HG03571 (cell line): Measurements from ENCODE around the gene MGST3.
"Not testable (repeated sequence)": the region's sequence is repeated elsewhere in the genome, so short reads cannot be mapped to it uniquely, and the experiment has no call there.

ENCODE experiments used
- ATAC-seq: cut with Tn5 transposase; IDR thresholded peaks from one replicate; pipeline ENCODE4 v1.9.1; 2021; ENCODE audit not compliant: unreplicated experiment

Gene MGST3

DNA sequence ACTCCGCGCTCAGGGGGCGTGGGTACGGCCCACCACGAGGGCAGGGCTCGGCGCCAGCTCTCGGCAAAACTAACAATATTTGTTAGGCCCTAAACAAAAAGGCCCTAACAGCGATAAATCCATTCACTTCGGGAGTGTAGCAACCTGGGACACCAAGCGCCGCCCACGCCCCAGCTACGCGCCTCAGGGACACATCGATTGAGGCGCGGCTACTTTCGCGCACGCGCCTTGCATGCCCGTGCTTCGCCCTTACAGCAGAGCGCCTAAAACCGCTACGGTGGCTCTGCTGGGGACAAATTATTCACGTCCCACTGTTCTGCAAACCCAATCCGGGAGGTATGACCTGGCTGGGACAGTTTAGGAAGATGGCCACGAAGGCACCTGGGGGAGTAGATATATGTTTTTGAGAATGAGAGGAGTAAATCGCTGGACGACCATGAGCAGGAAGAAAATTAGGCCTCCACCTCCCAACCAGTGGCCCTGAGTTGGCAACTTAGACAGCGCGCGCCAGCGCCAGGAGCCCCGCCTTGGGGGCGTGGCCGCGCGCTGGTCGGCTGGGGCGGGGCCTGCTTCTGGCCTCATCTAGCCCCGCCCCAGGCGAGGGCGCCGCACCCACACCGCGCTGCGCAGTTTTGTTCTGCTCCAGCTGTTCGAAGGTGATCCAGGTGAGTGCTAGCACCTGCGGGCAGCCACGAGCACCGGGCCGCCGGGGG, at the start of gene MGST3:
Gene MGST3 (plus strand): TSS at position 606 of the 713 bp plus-strand sequence. CDS start 18,614 bp downstream, outside the sequence.
- ATAC-seq: peak; percentile 76

DNA sequence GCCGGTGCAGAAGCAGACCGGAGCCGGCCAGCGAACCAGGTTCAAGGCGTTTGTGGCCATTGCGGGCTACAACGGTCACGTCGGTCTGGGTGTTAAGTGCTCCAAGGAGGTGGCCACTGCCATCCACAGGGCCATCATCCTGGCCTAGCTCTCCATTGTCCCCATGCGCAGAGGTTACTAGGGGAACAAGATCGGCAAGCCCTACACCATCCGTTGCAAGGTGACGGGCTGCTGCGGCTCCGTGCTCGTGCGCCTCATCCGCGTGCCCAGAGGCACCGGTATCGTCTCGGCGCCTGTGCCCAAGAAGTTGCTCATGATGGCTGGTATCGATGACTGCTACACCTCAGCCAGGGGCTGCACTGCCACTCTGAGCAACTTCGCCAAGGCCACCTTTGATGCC, 49.1 kb upstream of the MGST3 start:
- no peak for ATAC-seq

DNA sequence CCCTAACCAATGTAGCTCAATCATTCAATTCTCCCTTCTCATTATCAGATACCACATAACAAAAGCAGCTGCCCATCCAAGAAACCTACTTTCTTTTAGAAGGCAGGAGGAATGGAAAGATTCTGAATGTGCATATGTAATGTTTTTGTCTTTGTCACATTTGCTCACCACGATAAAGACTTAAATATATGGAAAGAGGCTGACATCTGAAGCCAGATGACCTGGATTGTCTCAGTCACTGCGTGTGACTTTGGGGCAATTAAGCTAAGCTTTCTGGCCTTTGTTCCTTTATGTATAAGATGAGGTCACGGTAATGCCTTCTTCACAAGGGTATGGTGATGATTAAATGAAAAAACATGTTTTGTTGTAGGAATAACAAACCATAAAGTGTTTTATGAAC, 44.6 kb upstream of the MGST3 start:
- no peak for ATAC-seq

DNA sequence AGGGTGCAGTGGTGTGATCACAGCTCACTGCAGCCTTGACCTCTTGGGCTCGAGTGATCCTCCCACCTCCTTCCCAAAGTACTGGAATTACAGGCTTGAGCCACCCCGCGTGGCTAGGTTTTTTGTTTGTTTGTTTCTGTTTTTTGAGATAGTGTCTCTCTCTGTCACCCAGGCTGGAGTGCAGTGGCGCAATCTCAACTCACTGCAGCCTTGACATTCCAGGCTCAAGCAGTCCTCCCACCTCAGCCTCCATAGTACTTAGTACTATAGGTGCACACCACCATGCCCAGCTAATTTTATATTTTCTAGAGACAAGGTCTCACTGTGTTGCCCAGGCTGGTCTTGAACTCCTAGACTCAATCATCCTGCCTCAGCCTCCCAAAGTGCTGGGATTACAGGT, 39.6 kb upstream of the MGST3 start:
- ATAC-seq: not testable (repeated sequence)

DNA sequence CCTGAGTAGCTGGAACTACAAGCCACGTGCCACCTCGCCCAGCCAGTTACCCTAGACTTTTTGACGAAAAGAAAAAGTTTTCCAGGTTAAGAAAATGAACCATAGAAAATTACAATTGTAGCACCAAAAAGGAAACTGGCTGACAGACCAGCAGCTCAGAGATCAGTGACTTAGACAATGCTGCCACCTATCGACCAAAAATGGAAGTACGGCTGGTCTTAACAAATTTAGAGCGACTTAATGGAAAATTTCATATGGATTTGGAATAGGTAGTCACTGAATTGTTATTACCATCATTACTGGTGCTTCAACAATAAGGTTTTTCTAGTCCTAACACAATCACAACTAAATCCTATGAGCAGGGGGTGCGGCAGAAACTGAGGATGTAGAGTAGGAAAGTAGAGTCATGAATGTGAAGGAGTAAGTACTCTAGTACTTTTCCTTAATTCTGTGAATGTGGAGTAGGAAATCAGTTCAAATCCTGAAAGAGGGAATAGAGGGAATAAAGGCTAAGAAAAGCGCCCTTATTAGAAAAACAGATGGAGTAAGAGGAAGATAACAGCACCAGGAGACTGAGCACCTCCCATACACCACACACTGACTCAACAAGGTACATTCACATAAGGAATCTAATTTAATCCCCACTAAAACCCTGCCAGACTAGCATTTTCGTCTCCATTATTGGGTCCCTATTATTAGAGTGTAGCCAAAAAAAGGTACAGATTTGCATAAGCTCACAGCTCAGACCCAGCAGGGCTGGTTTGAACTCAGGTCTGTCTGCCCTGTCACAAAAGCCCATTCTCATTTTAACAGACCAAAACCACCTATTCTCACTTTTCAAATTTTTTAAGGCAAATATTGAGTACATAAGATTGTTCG, 37.9 kb upstream of the MGST3 start:
- ATAC-seq: no peak

DNA sequence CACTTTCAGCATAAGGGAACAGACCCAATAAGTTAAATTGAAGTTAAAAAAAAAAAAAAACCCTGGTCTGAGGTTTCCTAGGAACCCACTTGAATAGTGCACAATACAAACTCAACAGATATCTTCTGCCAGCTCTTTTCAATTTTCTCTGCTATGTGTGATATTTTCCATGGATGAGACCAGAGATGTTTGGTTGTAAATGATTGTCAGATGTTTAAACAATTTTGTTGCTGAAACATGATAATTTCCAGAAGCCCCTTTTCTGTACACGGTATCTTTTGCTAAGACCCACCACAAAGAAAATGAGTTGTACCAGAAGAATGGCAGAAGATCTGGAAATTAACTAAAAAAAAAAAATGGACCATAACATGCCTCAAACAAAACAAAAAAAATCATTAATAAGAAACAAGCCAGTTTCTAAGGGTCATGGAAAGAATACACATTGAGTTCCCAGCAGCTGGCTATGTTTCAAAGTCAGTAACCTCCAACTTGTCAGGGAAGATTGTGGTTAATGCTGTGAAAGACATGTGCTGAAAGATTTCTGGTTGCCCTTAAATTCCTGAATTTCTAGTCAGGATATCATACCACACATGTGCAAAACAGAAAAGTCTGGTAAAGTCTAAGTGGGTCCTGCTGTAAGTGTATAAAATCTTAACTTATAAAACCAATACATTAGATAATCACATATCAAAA, 35.6 kb upstream of the MGST3 start:
- ATAC-seq: no peak

DNA sequence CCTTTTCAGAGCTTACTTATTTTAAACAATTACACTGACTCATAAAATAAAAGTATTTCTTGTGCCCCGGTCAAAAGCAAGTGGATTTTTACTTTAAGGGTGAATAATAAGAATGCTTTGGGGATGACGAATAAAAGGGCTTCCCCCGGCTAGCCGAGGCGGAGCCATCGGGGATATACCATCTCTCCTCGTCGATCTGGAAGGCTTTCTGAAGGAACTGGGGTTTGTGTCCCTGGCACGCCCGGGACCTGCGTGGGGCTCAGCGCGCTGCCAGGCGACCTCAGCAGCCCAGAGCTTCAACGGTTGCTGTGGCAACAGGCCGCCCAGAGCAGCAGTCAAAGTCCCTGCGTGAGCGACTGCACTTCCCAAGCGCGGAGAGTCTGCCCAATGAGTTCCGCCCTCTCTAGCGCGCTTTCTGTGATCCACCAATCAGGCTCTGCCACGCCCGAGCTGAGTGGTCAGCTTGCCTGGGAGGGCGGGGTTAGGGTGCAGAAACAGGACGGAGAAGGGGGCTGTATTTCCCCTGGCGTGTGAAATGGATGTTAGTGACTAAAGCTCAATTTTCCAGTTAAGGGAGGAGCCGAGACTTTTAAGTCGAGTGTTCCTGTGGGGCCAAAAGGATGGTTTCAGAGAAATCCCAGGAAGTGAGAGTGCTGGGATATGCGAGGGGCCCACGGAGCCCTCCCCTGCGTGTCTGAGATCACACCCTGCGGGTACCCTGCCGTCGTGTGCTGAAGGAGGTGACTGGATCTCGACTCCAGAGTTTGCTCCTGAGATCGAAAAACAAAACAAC, 33.0 kb upstream of the MGST3 start:
- peak; percentile 99 for ATAC-seq

DNA sequence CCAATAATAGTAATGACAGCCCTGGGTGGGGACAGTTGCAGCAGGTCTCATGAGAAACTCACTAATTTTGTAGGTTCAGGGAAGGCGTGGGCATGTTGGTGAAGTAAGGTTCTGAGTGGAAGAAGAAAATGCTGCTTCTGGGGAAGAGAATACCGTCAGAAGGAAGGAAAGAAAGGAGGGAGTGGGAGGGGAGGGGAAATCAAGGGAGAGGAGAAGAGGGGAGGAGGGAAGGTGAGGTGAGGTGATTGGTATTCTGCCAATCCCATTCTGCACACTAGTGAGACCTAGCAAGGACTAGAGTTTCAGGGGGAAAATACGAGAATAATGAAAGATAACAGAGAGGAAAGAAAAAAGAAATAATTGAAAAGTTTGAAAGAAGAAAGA, 32.4 kb upstream of the MGST3 start:
- no peak for ATAC-seq

DNA sequence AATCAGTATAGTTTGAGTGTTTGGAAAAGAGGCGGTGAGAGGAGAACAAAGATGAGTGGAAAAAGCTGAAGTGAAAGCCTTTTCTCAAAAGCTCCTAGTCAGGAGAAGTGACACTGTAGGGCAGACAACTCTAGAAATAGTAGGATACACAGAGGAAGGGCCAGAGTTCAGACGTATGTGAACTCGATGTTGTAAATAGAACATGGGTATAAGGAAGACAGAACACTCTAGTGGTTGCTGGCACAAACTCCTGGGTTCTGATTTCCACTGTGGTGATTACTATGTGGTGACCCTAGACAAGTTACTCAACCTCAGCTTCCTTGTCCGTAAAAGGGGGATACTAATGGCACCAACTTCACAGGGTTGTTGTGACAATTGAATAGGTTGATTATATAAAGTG, 30.2 kb upstream of the MGST3 start:
- no peak for ATAC-seq

DNA sequence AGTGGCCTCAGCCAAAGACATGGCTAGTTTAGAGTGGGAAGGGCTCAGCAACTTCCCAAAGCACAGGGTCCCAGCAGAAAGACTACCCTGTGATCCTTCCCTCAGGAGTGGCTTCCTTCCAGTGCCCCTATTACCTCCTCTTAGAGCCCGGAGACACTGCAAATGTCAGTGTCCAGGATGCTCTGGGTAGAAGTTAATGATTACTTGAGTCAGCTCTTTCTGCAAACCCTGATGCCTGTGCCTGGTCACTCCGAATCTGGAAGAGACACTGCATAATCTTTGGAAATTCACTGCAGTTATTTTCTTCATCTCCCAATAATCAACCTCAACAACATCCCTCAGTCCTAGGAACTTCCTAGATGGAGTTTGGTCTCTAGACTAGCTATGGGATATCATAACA, 27.2 kb upstream of the MGST3 start:
- ATAC-seq: no peak

DNA sequence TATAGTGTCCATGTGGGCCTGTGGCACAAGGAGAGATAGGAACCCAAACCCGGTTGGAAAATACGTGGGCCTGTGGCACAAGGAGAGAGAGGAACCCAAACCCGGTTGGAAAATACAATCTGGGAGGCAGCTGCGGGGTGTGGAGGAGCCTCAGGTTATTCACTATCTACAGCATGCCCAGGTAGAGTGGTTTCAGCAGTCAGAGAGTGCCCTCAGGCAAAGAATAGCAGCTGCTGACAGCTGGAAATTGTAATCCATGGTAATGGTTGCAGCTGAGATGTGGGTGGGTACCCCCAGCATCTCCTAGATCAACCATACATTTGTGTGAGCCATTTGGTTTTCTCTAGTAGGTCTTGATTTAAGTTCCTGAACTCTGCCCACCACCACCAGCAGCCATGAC, 25.8 kb upstream of the MGST3 start:
- no peak for ATAC-seq

DNA sequence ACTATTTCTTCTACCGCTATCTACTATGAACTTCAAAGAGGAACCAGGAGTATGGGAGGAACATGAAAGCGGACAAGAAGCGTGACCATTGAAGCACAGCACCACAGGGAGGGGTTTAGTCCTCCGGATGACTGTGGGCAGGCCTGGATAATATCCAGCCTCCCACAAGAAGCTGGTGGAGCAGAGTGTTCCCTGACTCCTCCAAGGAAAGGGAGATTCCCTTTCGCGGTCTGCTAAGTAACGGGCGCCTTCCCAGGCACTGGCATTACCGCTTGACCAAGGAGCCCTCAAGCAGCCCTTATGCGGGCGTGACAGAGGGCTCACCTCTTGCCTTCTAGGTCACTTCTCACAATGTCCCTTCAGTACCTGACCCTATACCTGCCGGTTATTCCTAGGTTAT, 24.4 kb upstream of the MGST3 start:
- ATAC-seq: not testable (repeated sequence)

DNA sequence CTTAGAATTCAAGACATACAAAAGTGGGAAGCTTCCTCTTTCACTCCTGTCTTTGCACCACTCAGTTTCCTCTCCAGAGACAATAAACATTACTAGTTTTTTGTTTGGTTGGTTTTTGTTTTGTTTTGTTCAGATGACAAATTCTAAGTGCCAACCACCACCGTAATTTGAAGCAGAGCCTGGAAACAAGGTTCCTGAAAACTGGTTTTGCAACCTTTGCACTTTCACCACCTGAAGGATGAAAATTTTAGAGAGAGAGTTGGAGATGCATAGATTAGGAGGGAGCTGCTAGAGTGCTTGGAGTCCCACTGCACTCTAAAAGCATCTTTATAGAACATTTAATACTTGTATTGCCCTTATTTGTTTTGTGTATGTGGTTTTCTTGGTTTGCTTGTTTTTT, 20.2 kb upstream of the MGST3 start:
- ATAC-seq: no peak

DNA sequence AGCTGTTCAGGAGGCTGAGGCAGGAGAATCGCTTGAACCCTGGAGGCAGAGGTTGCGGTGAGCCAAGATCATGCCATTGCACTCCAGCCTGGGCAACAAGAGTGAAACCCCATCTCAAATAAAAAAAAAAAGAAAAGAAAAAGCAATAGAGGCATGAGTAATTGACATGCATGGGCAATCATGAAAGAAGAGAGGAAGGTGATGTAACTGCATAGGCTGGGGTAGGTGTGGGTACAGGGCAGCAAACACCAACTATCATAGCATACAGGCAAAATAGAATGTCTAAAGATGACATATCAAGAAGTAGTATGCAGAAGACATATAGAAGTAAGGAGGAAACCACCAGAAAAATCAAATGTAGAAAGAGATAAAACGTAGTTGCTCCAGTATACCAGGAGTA, 19.0 kb upstream of the MGST3 start:
- ATAC-seq: no peak

DNA sequence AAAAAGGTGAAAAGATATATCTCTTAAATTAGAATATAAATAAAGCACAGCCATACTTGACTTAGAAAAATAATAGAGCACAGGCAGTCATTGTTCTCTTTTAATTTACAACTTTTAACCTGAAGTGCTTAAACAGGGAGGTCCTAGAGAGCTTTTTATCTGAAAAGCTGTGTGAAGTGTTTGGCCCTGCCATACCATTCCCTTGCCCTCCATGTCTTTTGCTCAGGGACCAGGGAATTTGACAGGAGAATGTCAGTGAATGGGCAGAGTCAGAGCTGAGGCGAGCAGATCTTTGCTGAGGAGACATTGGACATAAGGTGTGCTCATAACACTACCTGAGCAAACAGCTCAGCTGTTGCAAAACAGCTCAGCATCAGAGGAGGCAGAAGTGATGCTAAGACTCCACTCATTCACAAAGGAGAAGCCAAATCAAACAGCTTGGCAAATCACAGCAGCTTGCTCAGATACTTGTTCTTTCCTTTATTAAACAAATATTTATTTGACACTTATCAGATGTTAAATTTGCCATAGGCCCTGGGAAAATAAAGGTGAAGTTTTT, 14.9 kb upstream of the MGST3 start:
- ATAC-seq: no peak

DNA sequence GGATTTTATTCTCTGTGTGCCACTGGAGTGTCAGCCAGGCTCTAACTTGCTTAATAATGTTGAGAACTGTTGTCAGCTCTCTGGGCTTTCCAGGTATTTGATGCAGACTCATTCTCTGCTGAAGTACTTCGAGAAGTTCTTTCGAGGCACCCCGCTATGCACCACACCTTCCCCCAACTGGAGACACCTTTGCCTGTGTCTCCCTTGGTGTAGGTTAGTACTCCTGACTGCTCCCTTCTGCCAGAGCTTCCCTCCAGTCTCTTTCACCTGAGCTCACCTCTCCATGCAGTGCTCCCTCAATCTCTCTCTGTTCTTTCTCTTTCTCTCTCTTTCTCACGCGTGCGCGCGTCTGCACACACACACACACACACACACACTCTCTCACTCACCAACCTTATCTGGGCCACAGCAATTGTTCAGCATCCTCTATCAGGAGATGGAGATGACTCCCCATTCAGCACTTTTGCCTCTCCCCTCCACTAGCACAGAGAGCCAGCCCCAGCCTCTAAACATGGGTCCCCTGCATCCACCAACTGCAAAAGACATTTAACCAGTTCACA, 14.0 kb upstream of the MGST3 start:
- ATAC-seq: no peak

DNA sequence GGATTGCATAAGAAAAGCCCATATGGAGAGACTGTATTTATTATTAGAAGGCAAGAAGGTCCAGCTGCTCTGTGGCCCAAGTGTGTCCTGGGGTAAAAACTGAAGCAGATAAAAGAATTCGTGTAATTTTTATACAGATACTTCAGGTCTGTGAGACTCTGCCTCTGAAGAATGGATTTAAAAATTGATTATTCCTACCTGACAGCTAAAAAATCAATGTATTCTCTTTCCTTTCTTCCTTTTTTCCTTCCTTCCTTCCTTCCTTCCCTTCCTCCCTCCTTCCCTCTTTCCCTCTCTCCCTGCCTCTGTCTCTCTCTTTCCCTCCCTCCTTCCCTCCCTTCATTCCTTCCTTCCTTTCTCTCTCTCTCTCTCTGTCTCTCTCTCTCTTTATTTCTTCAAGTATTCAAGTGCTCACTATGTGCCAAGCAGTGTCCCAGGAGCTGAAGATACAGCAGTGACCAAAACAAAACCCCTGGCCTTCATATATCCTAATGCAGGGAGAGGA, 11.3 kb upstream of the MGST3 start:
- ATAC-seq: no peak

DNA sequence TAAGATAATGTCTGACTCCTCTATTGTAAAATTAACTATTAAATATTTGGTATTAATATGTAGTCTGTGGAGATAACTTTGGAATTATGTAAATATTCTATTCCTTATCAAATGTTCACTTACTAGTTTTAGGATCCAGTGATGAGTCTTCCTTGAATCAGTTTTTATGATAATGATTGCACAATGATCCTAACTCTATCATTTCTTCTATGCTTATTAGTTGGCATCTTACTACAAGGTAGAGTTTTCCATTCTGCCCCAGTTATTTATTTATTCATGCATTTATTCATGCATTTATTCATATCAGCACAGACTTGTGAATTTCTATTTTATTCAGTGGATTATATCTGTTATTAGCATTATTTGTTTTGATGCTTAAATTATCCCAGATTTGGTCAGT, 7.4 kb upstream of the MGST3 start:
- ATAC-seq: no peak

DNA sequence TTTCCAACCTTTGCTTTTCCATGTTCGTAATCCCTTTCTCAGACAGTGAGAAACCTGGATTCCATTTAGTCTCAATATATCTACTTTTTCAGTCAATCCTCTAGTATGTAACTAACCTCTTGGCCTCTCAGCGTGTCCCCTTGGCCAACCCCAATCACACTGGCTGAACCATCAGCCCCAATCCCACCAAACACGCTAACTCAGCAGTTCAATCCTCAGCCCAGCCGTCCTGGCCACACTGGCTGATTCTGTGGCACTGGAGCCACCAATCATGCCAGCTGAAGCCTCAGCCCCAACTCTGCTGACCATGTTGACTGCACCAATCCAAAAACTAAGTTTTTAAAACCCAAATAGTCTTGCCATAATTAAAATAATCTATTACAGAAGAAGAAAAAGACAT, 6.6 kb upstream of the MGST3 start:
- no peak for ATAC-seq

DNA sequence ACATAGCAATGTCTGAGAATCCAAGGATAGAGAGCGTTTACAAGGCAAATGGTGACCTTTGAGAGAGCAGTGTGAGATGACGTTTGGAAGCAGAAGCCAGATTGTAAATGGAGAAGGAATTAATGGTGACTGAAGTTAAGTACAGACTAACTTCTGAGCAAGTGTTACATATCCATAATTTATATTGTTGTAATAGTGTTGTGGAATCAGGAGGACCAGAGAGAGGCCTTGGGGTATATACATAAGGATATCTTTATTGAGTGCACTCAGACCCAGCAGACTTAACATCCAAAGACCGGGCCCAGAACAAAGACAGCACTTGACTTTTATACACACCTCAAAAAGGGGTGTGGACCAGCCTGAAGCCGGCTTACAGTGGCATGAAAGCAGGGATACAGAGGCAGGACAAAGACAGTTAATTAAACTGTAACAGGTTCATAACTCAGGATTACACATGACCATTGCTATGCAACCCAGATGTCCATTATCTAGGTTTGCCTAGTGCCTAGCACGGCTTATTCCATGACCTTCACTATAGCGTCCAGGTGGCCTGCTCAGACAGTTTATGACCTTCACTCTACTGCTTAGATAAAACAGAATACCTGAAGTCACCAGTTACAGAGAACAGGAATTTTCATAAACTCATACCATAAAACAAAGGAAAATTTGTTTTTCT, 2.7 kb upstream of the MGST3 start:
- no peak for ATAC-seq
